Measurements from ENCODE around the gene GGT7. TPM values are rescaled to one million over a fixed set of nuclear protein-coding genes. Genes with fewer than 3 reads are reported as not detected.

The GGT7 gene
- total and polyA plus RNA-seq, 4 donors, result 9.4 to 22.7 (median 12.5) TPM

GRCh38 chr20:34886122-34886521 lies 13.5 kb upstream of the GGT7 start:
- 82 to 90% methylated on average over 3 of the region's 3 CpGs for WGBS, 2 donors

GRCh38 chr20:34884260-34884659 lies 11.6 kb upstream of the GGT7 start:
- Histone ChIP-seq H3K9me3 (ENCODE audit: control insufficient read depth in 4 of 4, insufficient read depth in 3 of 4, low read length in 3 of 4) (no peaks in the 10 kb centered on the region), H3K27me3 (ENCODE audit: control insufficient read depth in 3 of 3, insufficient read depth in 3 of 3, low read length in 2 of 3) (no peaks in the 10 kb centered on the region), H3K4me1 (ENCODE audit: control insufficient read depth in 5 of 5, insufficient read depth in 5 of 5, low read length in 5 of 5) (peaks cover 0 to 5% (median 0%) of the 10 kb centered on the region in 5 donors), H3K4me3 (no peak overlapping the region), H3K9ac (ENCODE audit: insufficient read depth in 1 of 2, low read length in 2 of 2) (no peak overlapping the region), H3K27ac (ENCODE audit: low read depth in 1 of 2, low read length in 1 of 2) (peak overlapping the region in 1 of 2 donors; percentile 67), H3K36me3 (ENCODE audit: control insufficient read depth in 4 of 4, insufficient read depth in 4 of 4, low read length in 4 of 4) (peaks cover 7 to 17% (median 11%) of the 10 kb centered on the region in 4 donors)
- WGBS, 2 donors, result 75 to 97% methylated on average over 1 of the region's 1 CpG
- ATAC-seq (ENCODE audit: insufficient read depth, low FRiP score) (no peak), DNase-seq (no peak)
- TF ChIP-seq CTCF (IDR thresholded peaks at IDR 0.05; ENCODE audit: control extremely low read depth, extremely low read depth), result no peak

More at GRCh38 chr20:34886122-34886521, 13.5 kb upstream of the GGT7 start:
- no peak for ATAC-seq (ENCODE audit: insufficient read depth, low FRiP score)
- no peaks in the 10 kb centered on the region for H3K9me3 ChIP-seq (ENCODE audit: control insufficient read depth in 4 of 4, insufficient read depth in 3 of 4, low read length in 3 of 4)
- TF ChIP-seq CTCF (IDR thresholded peaks at IDR 0.05; ENCODE audit: control extremely low read depth, extremely low read depth), result no peak
- H3K4me3 ChIP-seq, result no peak overlapping the region
- no peak for DNase-seq
- peaks cover 7 to 17% (median 11%) of the 10 kb centered on the region in 4 donors for H3K36me3 ChIP-seq (ENCODE audit: control insufficient read depth in 4 of 4, insufficient read depth in 4 of 4, low read length in 4 of 4)
- no peak overlapping the region for H3K9ac ChIP-seq (ENCODE audit: insufficient read depth in 1 of 2, low read length in 2 of 2)
- H3K27ac ChIP-seq (ENCODE audit: low read depth in 1 of 2, low read length in 1 of 2), result no peak overlapping the region
- no peaks in the 10 kb centered on the region for H3K27me3 ChIP-seq (ENCODE audit: control insufficient read depth in 3 of 3, insufficient read depth in 3 of 3, low read length in 2 of 3)
- peaks cover 0 to 12% (median 0%) of the 10 kb centered on the region in 5 donors for H3K4me1 ChIP-seq (ENCODE audit: control insufficient read depth in 5 of 5, insufficient read depth in 5 of 5, low read length in 5 of 5)

- Histone ChIP-seq H3K4me1 (ENCODE audit: control insufficient read depth in 5 of 5, insufficient read depth in 5 of 5, low read length in 5 of 5) (peaks cover 0 to 5% (median 0%) of the 10 kb centered on the region in 5 donors), H3K4me3 (no peak overlapping the region), H3K9me3 (ENCODE audit: control insufficient read depth in 4 of 4, insufficient read depth in 3 of 4, low read length in 3 of 4) (no peaks in the 10 kb centered on the region), H3K36me3 (ENCODE audit: control insufficient read depth in 4 of 4, insufficient read depth in 4 of 4, low read length in 4 of 4) (peaks cover 7 to 17% (median 11%) of the 10 kb centered on the region in 4 donors), H3K9ac (ENCODE audit: insufficient read depth in 1 of 2, low read length in 2 of 2) (no peak overlapping the region), H3K27ac (ENCODE audit: low read depth in 1 of 2, low read length in 1 of 2) (peak overlapping the region in 1 of 2 donors; percentile 67), H3K27me3 (ENCODE audit: control insufficient read depth in 3 of 3, insufficient read depth in 3 of 3, low read length in 2 of 3) (no peaks in the 10 kb centered on the region)
- ATAC-seq (ENCODE audit: insufficient read depth, low FRiP score), result no peak
- DNase-seq, result no peak
- TF ChIP-seq CTCF (IDR thresholded peaks at IDR 0.05; ENCODE audit: control extremely low read depth, extremely low read depth), result no peak
- 86 to 91% methylated on average over 4 of the region's 4 CpGs for WGBS, 2 donors
Observed at GRCh38 chr20:34883809-34884208, 11.2 kb upstream of the GGT7 start.
